Hepatocyte (in vitro differentiated cells): ENCODE measurements around the gene C11orf86.

Experiments used
- CTCF ChIP-seq: fragments of 200-600 bp; sonication (generic); IDR thresholded peaks from 2 replicates; pipeline ENCODE4 v1.5.1; 2016; ENCODE audit warnings: antibody characterized with exemption, mild to moderate bottlenecking; ENCODE audit not compliant: poor library complexity
- EZH2 ChIP-seq: fragments of 200-600 bp; sonication (generic); IDR thresholded peaks from 2 replicates; pipeline ENCODE4 v1.6.1; 2016; ENCODE audit warnings: antibody characterized with exemption, mild to moderate bottlenecking, borderline replicate concordance
- EZH2phosphoT487 ChIP-seq: fragments of 200-600 bp; sonication (generic); IDR thresholded peaks from one replicate; pipeline ENCODE4 v1.6.1; 2018; ENCODE audit warnings: antibody characterized with exemption, mild to moderate bottlenecking, low read depth, moderate library complexity; ENCODE audit not compliant: unreplicated experiment, severe bottlenecking

GRCh38 chr11:67002921-67003411 lies 27.9 kb downstream of the C11orf86 start:
- no peak for TF ChIP-seq CTCF
- no peak for TF ChIP-seq EZH2phosphoT487
- TF ChIP-seq EZH2, result no peak
